K562 (cell line): ENCODE data around the gene FOXS1. TPM values are rescaled to one million over a fixed set of nuclear protein-coding genes. Genes with fewer than 3 reads are reported as not detected.

Source experiments
- ETV1 ChIP-seq: fragments of 450-650 bp; conservative IDR thresholded peaks from 2 replicates; pipeline ENCODE4 v1.6.1; 2016; ENCODE audit warnings: missing genetic modification characterization, control low read depth, low read depth, missing compliant biosample characterization
- GABPB1 ChIP-seq: sonication (generic); formaldehyde crosslinking; IDR thresholded peaks from 2 replicates; pipeline ENCODE4 v1.8.0; 2022; ENCODE audit warnings: mild to moderate bottlenecking, missing genetic modification reagents
- HNRNPK ChIP-seq: fragments of 200-400 bp; formaldehyde crosslinking; IDR thresholded peaks from one replicate; pipeline ENCODE4 v1.6.1; 2018; ENCODE audit warnings: mild to moderate bottlenecking, low read depth, low read length; ENCODE audit not compliant: poor library complexity, severe bottlenecking
- MTA2 ChIP-seq: fragments of 450-650 bp; IDR thresholded peaks from 2 replicates; pipeline ENCODE4 v1.6.1; 2016; ENCODE audit warnings: low read depth
- PCBP1 ChIP-seq: fragments of 200-400 bp; formaldehyde crosslinking; IDR thresholded peaks from 2 replicates; pipeline ENCODE4 v1.6.1; 2018; ENCODE audit warnings: mild to moderate bottlenecking, low read depth, low read length; ENCODE audit not compliant: poor library complexity, severe bottlenecking
- PHF21A ChIP-seq: fragments of 450-650 bp; IDR thresholded peaks from 2 replicates; pipeline ENCODE4 v1.6.1; 2017; ENCODE audit warnings: low read depth, borderline replicate concordance
- RCOR1 ChIP-seq, 2 experiments: IDR thresholded peaks; 2 replicates each; pipeline ENCODE4 v1.6.1; 2012; ENCODE audit warnings: low read depth in 2 of 2, low read length in 2 of 2, borderline replicate concordance in 1 of 2, improper control_type of control experiment in 1 of 2
- RFX5 ChIP-seq: IDR thresholded peaks from 2 replicates; pipeline ENCODE4 v1.6.1; 2011; ENCODE audit warnings: low read depth, mild to moderate bottlenecking, improper control_type of control experiment, low read length
- SP1 ChIP-seq: sonication (generic); formaldehyde crosslinking; IDR thresholded peaks from 2 replicates; pipeline ENCODE4 v1.8.1; 2022; ENCODE audit warnings: mild to moderate bottlenecking, missing genetic modification reagents
- TCF3 ChIP-seq: sonication (generic); formaldehyde crosslinking; IDR thresholded peaks from 2 replicates; pipeline ENCODE4 v1.4.0; 2020; ENCODE audit warnings: mild to moderate bottlenecking, missing genetic modification reagents
- ZNF217 ChIP-seq: sonication (generic); formaldehyde crosslinking; IDR thresholded peaks from 2 replicates; pipeline ENCODE4 v1.8.0; 2022; ENCODE audit warnings: mild to moderate bottlenecking, missing genetic modification reagents
- ZNF408 ChIP-seq: fragments of 250-450 bp; sonication (Bioruptor Pico); IDR thresholded peaks from 2 replicates; pipeline ENCODE4 v1.4.0; 2020; ENCODE audit warnings: low read depth, mild to moderate bottlenecking, moderate library complexity
- polyA plus RNA-seq, 8 experiments: library from polyadenylated mRNA; depleted of rRNA in 4 of 8; stranded (reverse) in 5 of 8; unstranded in 3 of 8; fragments of >200 nt; fragmentation: Nextera tagmentation in 2 of 8; fragmentation: Illumina TruSeq in 1 of 8; extraction: Ambion mirVana in 2 of 8; extraction: Trizol in 1 of 8; gene quantifications; 2 replicates each; pipeline versions ENCODE4 v1.2.1 to v1.2.3, GENCODE V29; 2011 to 2014; ENCODE audit warnings: inconsistent platforms in 1 of 8, missing spikeins in 1 of 8
- total RNA-seq, 7 experiments: library from RNA; depleted of rRNA in 6 of 7; stranded (reverse); fragments of >200 nt in 6 of 7; fragmentation: Illumina TruSeq in 2 of 7; extraction: Trizol in 2 of 7; gene quantifications; 2 replicates each; pipeline versions ENCODE4 v1.2.1 to v1.2.3, GENCODE V29; 2011 to 2021; ENCODE audit warnings: low replicate concordance in 1 of 7
- TF ChIP-seq, protein P1 (sequence below): sonication (generic); IDR thresholded peaks from 2 replicates; pipeline ENCODE4 v1.6.1; 2016
- TF ChIP-seq, protein P2 (sequence below), 2 experiments: fragments of 450-650 bp; formaldehyde crosslinking in 1 of 2; IDR thresholded peaks; 2 replicates each; pipeline versions ENCODE4 v1.4.0 to v1.6.1; 2014 to 2020; ENCODE audit warnings: mild to moderate bottlenecking in 2 of 2, borderline replicate concordance in 1 of 2, low read depth in 1 of 2
- TF ChIP-seq, protein P3 (sequence below): fragments of 250-450 bp; sonication (Bioruptor Pico); IDR thresholded peaks from 2 replicates; pipeline ENCODE4 v1.4.0; 2020; ENCODE audit warnings: mild to moderate bottlenecking

FOXS1 gene
- total and polyA plus RNA-seq, 9 of the 15 experiments (the other 6 are each of a cell fraction or from before 2014, with no cell fraction given) = not detected

DNA sequence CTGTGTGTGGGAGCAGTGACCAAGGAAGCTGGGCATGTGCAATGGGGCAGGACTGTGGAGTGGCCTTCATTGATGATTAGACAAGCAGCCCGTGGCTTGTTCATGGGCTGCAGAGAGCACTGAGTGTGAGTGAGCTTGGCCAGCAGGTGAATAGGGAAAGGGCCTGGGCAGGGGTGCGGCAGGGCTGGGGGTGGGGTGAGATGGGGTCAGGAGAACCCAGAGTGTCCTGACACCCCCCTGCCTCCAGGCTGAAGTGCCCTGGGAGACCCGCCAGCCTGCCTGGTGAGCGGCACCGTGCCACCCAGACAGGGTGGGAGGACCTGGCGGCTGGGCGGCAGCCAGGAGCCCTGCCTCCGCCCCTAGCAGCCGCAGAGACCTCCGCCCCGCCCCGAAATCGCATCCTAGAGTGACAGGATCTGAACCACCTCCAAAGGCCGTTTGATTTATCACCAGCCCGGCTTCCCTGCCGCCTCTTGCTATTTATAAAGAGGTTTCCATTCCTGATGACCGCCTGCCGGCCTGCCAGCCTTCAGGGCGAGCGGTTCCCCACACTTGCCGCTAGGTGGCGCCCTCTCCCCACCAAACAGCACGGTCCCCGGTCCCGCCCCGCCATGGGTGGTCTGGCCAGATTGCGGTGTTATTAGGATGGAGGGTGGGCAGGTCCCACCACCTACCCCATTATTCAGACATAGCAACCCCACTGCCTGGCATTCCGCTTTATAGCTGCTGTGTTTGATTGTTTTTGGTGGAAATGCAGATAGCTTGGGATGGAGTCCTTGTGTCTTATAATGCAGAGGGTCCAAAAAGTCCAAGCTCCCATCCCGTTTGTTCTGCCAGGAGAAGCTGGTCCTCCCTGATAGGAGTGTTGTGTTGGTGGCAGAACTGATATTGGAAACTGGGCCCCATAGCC, 22.7 kb downstream of the FOXS1 start (continued):
- TF ChIP-seq ETV1 (no peak), RCOR1 (IDR thresholded peaks at IDR 0.05; ENCODE audit: borderline replicate concordance in 1 of 2, low read depth in 2 of 2, low read length in 2 of 2) (peak in 1 of 2 experiments; percentile 71; a peak in 2 of 4 replicates), SP1 (CRISPR knock-in tag) (0 out of 2 replicates have a peak, but pooled peaks have one; percentile 59), RFX5 (no peak), ZNF408 (CRISPR knock-in tag) (no peak), GABPB1 (CRISPR knock-in tag) (no peak), HNRNPK (no peak), MTA2 (no peak), ZNF217 (CRISPR knock-in tag) (no peak), TCF3 (CRISPR knock-in tag) (no peak), PCBP1 (peak; percentile 32), PHF21A (peak; percentile 95)
- TF ChIP-seq, protein P1, sequence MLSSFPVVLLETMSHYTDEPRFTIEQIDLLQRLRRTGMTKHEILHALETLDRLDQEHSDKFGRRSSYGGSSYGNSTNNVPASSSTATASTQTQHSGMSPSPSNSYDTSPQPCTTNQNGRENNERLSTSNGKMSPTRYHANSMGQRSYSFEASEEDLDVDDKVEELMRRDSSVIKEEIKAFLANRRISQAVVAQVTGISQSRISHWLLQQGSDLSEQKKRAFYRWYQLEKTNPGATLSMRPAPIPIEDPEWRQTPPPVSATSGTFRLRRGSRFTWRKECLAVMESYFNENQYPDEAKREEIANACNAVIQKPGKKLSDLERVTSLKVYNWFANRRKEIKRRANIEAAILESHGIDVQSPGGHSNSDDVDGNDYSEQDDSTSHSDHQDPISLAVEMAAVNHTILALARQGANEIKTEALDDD = no peak
- TF ChIP-seq, protein P2, sequence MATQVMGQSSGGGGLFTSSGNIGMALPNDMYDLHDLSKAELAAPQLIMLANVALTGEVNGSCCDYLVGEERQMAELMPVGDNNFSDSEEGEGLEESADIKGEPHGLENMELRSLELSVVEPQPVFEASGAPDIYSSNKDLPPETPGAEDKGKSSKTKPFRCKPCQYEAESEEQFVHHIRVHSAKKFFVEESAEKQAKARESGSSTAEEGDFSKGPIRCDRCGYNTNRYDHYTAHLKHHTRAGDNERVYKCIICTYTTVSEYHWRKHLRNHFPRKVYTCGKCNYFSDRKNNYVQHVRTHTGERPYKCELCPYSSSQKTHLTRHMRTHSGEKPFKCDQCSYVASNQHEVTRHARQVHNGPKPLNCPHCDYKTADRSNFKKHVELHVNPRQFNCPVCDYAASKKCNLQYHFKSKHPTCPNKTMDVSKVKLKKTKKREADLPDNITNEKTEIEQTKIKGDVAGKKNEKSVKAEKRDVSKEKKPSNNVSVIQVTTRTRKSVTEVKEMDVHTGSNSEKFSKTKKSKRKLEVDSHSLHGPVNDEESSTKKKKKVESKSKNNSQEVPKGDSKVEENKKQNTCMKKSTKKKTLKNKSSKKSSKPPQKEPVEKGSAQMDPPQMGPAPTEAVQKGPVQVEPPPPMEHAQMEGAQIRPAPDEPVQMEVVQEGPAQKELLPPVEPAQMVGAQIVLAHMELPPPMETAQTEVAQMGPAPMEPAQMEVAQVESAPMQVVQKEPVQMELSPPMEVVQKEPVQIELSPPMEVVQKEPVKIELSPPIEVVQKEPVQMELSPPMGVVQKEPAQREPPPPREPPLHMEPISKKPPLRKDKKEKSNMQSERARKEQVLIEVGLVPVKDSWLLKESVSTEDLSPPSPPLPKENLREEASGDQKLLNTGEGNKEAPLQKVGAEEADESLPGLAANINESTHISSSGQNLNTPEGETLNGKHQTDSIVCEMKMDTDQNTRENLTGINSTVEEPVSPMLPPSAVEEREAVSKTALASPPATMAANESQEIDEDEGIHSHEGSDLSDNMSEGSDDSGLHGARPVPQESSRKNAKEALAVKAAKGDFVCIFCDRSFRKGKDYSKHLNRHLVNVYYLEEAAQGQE (IDR thresholded peaks at IDR 0.05; ENCODE audit: borderline replicate concordance) = peak; percentile 82; the same call in 1 of the 2 replicates
- TF ChIP-seq, protein P2 (CRISPR knock-in tag; IDR thresholded peaks at IDR 0.05; ENCODE audit: low read depth) = no peak
- TF ChIP-seq, protein P3, sequence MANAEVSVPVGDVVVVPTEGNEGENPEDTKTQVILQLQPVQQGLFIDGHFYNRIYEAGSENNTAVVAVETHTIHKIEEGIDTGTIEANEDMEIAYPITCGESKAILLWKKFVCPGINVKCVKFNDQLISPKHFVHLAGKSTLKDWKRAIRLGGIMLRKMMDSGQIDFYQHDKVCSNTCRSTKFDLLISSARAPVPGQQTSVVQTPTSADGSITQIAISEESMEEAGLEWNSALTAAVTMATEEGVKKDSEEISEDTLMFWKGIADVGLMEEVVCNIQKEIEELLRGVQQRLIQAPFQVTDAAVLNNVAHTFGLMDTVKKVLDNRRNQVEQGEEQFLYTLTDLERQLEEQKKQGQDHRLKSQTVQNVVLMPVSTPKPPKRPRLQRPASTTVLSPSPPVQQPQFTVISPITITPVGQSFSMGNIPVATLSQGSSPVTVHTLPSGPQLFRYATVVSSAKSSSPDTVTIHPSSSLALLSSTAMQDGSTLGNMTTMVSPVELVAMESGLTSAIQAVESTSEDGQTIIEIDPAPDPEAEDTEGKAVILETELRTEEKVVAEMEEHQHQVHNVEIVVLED (CRISPR knock-in tag) = no peak
